Cardiac fibroblast (primary cell): ENCODE data around the gene MAIP1.

Source experiments
- DNase-seq, 2 donors: peaks; one replicate each; pipeline versions ENCODE4 v3.0.0 to v3.0.0-alpha.2; 2010; ENCODE audit warnings: low read depth in 2 of 2
- H3K4me3 ChIP-seq, 2 donors: replicated peaks in 1 of 2; 1 replicate in 1 of 2; 2 replicates in 1 of 2; pipeline ENCODE4 v1.5.1; 2011; ENCODE audit warnings: low read depth in 2 of 2, low read length in 2 of 2, mild to moderate bottlenecking in 2 of 2, moderate library complexity in 1 of 2
- TF ChIP-seq, protein P1 (sequence below): IDR thresholded peaks from one replicate; pipeline ENCODE4 v1.5.1; 2011; ENCODE audit warnings: low read depth, mild to moderate bottlenecking, low read length, inconsistent platforms

The MAIP1 gene

DNA sequence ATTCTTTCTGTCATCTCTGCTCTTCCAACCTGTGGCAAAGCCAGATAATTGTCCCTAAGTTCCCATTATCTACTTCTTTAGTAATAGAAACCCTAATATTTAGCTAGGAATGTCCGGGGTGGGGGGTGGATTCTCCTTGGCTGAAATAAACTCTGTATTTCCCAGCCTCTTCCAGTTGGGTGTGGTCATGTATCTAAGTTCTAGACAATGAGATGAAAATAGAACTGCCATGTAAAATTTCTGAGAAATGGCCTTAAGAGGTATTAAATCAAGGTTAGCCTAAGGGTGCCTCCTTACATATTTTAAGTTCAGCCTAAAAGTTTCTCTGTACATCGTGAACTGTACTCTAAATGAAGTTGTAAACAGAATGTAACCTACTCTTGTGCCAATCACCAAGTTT lies 39.5 kb downstream of the MAIP1 start:
- TF ChIP-seq, protein P1, sequence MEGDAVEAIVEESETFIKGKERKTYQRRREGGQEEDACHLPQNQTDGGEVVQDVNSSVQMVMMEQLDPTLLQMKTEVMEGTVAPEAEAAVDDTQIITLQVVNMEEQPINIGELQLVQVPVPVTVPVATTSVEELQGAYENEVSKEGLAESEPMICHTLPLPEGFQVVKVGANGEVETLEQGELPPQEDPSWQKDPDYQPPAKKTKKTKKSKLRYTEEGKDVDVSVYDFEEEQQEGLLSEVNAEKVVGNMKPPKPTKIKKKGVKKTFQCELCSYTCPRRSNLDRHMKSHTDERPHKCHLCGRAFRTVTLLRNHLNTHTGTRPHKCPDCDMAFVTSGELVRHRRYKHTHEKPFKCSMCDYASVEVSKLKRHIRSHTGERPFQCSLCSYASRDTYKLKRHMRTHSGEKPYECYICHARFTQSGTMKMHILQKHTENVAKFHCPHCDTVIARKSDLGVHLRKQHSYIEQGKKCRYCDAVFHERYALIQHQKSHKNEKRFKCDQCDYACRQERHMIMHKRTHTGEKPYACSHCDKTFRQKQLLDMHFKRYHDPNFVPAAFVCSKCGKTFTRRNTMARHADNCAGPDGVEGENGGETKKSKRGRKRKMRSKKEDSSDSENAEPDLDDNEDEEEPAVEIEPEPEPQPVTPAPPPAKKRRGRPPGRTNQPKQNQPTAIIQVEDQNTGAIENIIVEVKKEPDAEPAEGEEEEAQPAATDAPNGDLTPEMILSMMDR, result no peak
- no peak for DNase-seq
- H3K4me3 ChIP-seq, result no peak overlapping the region

DNA sequence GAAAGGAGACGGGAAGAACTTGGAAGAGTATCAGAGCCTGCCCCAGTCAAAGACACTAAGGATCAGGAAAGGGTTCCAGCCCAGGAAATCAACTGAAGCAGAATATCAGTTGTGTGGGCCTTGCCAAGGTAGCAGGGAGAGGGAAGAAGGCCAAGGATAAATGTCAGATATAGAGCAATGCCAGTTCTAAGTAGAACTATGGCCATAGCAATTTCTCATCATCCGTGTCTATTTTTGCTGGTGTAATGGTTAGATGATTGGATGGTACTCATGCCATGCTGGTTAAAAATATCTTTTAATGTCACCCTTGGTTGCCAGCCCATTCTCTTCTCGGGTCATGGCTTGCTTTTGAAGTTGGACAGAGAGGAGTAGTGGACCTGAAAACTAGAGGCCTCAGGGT lies 41.9 kb downstream of the MAIP1 start:
- no peak overlapping the region for H3K4me3 ChIP-seq
- DNase-seq, result no peak
- TF ChIP-seq, protein P1, result no peak

DNA sequence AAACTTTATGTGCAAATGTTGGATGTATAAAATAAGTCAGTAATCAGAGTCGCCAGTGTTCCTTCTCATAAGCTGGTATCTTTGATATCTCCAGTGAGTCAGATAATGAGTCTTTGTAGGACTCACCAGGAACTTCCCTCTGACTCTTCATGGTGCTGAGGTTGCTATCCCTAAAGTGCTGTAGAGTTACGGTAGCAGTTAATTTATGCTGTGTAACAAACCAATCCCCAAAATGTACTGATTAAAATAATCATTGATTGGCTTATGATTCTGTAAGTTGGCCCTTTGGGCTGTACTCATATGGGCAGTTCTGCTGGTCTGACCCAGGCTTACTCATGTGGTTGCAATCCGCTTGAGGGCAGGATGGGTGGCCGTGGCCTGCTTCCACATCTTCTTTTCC lies 43.8 kb downstream of the MAIP1 start:
- H3K4me3 ChIP-seq, result no peak overlapping the region
- TF ChIP-seq, protein P1, result no peak
- DNase-seq, result no peak

DNA sequence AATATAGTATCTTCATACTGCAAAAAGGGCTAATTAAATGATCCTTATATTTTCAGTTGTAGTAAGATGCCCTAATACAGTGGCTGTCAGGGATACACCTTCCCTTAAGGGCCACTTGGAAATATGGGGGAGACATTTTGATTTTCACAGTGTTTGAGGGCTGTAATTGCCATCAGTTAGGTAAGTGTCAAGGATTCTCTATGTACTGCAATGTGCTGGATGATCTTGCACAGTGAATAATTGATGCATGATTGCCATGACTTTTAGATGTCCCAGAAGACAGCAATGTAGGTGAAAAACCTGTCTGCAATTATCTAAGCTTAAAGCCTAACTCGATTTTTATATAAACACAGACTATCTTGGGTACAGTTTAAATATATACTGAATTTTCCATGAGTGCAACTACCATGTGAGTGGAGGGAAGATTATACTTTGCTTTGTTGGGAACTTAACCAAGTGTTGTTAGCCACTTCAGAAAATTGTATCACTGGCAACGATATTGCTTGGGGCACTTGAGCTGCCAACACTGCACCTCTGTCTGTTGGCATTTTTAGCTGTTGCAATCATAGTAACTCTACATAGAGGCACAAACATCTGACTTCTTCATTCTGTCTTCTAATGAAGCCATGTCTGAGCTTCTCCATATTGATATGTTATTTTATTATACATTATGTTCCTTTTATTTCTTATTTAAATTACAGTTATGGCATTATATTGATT lies 45.2 kb downstream of the MAIP1 start:
- H3K4me3 ChIP-seq, result no peak overlapping the region
- TF ChIP-seq, protein P1, result no peak
- DNase-seq, result no peak

DNA sequence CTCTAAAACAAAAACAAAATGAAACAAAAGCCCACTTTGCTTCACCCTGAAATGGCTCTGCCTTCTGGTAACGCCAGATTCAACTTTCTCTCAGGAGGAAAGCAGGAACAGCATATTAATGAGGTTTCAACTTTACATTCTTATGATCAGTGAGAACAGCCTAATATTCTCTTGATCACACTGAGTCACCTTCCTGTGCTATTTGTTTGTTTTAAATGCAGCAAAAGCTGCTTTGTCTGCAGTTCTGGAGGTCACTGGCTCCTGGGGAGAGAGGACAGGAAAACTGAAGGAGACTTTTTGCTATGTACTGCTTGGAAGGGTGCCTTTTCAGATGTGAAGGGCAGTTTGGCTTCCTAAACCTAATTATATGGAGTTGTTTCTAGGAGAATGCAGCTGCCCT lies 48.1 kb downstream of the MAIP1 start:
- peak; percentile 3 to 14 for DNase-seq
- no peak overlapping the region for H3K4me3 ChIP-seq
- TF ChIP-seq, protein P1, result no peak

DNA sequence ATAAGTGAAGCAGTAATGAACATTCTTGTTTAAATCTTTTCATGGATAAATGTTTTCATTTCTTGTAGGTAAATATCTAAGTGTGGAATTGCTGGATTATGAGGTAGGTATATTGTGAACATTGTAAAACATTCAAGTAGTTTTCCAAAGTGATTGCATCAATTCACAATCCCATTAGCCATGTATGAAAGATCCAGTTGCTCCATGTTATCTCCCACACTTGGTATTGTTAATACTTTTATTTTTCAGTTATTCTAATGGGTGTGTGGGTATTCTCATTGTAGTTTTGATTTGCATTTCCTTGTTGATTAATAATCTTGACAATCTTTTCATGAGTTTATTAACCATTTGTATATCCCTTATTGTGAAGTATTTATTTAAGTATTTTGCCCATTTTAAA lies 50.3 kb downstream of the MAIP1 start:
- no peak for DNase-seq
- TF ChIP-seq, protein P1, result no peak
- no peak overlapping the region for H3K4me3 ChIP-seq

DNA sequence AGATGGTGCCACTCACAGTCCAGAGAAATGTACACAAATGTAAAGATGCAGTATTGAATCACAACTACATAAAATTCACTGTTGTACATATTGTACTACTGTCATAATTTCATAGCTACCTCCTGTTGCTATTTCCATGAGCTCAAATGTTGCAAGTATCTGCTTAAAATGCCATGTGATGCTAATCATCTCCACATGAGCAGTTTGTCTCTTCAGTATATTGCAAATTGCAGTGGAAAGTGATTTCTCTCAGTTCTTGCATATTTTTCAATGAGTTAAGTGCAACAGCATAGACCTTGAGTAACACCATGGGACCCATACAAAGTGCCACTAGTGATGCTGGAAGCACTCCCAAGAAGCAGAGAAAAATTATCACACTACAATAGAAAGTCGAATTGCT lies 51.9 kb downstream of the MAIP1 start:
- no peak for DNase-seq
- TF ChIP-seq, protein P1, result no peak
- H3K4me3 ChIP-seq, result no peak overlapping the region
